ENCODE data around the gene LSP1. TPM values are rescaled to one million over a fixed set of nuclear protein-coding genes. Genes with fewer than 3 reads are reported as not detected.

Gene LSP1
- total and polyA plus RNA-seq, 10 donors, result 136 to 422 (median 335) TPM

- TF ChIP-seq POLR2AphosphoS5 (IDR thresholded peaks at IDR 0.05) (peak in 1 of 3 donors; percentile 68), POLR2A (IDR thresholded peaks at IDR 0.05) (no peak), CTCF (IDR thresholded peaks at IDR 0.05 in 8 of 11, conservative IDR thresholded peaks at IDR 0.05 in 3 of 11) (peak; percentile 83 to 99 (median 97))
- peak; percentile 92 for DNase-seq
- Histone ChIP-seq H3K4me1 (peaks cover 4 to 41% (median 17%) of the 10 kb centered on the region in 6 donors), H3K9me3 (no peaks in the 10 kb centered on the region), H3K4me3 (peak overlapping the region in 3 of 8 donors; percentile 7 to 57 (median 25)), H3K36me3 (no peaks in the 10 kb centered on the region), H3K27me3 (replicated peaks in 1 of 7) (peaks cover 0 to 53% (median 0%) of the 10 kb centered on the region in 7 donors), H3K27ac (peak overlapping the region in 2 of 8 donors; percentile 4 to 50)
- WGBS, 5 donors, result 16 to 29% (median 17%) methylated on average over 20 to 40 of the region's 40 CpGs
- intact Hi-C loops (cut with DNase I; ENCODE audit: low total_unique reads), result loop anchor here (2.0 to 5.0 kb wide), 2 partner anchors 138 to 180 kb away; no protein-coding TSS in a partner anchor
Measured at GRCh38 chr11:1832211-1832919, 20.5 kb upstream of the LSP1 start.

DNA sequence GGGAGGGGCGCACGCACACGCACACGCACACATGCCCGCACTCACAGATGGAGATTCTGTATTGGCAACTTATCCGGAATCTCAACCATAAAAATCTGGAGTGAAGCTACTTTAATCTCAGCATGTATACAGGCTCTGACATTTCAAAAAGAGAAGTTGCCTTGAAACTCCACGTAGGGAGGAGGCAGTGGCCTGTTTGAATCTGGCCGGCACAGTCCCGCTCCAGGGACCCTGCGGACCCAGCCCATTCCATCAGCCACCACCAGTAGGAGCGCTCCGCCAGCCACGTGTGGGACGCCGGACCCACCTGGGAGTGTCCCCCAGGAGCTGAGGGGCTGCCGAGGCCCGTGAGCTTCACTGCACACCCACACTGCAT lies 20.0 kb upstream of the LSP1 start:
- peaks cover 9 to 41% (median 21%) of the 10 kb centered on the region in 6 donors for H3K4me1 ChIP-seq
- H3K27me3 ChIP-seq (replicated peaks in 1 of 7), result peaks cover 0 to 53% (median 0%) of the 10 kb centered on the region in 7 donors
- WGBS, 5 donors, result 51 to 57% (median 53%) methylated on average over 16 to 17 of the region's 17 CpGs
- H3K36me3 ChIP-seq, result no peaks in the 10 kb centered on the region
- TF ChIP-seq POLR2A (IDR thresholded peaks at IDR 0.05), result no peak
- no peak for TF ChIP-seq POLR2AphosphoS5 (IDR thresholded peaks at IDR 0.05)
- no peak for TF ChIP-seq CTCF (IDR thresholded peaks at IDR 0.05 in 8 of 11, conservative IDR thresholded peaks at IDR 0.05 in 3 of 11)
- H3K9me3 ChIP-seq, result no peaks in the 10 kb centered on the region
- peak overlapping the region in 1 of 8 donors; percentile 50 for H3K27ac ChIP-seq
- peak; percentile 80 for DNase-seq
- intact Hi-C loops (cut with DNase I; ENCODE audit: low total_unique reads), result loop anchor here (2.0 to 5.0 kb wide), 2 partner anchors 138 to 181 kb away; no protein-coding TSS in a partner anchor
- H3K4me3 ChIP-seq, result peak overlapping the region in 1 of 8 donors; percentile 57

GRCh38 chr11:1834062-1834610 lies 18.7 kb upstream of the LSP1 start:
- H3K4me3 ChIP-seq, result no peak overlapping the region
- peak; percentile 73 for DNase-seq
- intact Hi-C loops (cut with DNase I; ENCODE audit: low total_unique reads), result loop anchor here (5.0 kb wide), 1 partner anchor 182 kb away; no protein-coding TSS in a partner anchor
- no peaks in the 10 kb centered on the region for H3K9me3 ChIP-seq
- H3K27ac ChIP-seq, result no peak overlapping the region
- H3K27me3 ChIP-seq (replicated peaks in 1 of 7), result peaks cover 0 to 43% (median 0%) of the 10 kb centered on the region in 7 donors
- no peaks in the 10 kb centered on the region for H3K36me3 ChIP-seq
- TF ChIP-seq CTCF (IDR thresholded peaks at IDR 0.05 in 8 of 11, conservative IDR thresholded peaks at IDR 0.05 in 3 of 11) (no peak), POLR2AphosphoS5 (IDR thresholded peaks at IDR 0.05) (no peak), POLR2A (IDR thresholded peaks at IDR 0.05) (no peak)
- WGBS, 5 donors, result 90 to 95% (median 91%) methylated on average over 10 to 14 of the region's 14 CpGs
- peaks cover 14 to 53% (median 34%) of the 10 kb centered on the region in 6 donors for H3K4me1 ChIP-seq
